ENCODE data around the gene TIGIT.
"Not testable (repeated sequence)": the region's sequence is repeated elsewhere in the genome, so short reads cannot be mapped to it uniquely, and the experiment has no call there.

DNA sequence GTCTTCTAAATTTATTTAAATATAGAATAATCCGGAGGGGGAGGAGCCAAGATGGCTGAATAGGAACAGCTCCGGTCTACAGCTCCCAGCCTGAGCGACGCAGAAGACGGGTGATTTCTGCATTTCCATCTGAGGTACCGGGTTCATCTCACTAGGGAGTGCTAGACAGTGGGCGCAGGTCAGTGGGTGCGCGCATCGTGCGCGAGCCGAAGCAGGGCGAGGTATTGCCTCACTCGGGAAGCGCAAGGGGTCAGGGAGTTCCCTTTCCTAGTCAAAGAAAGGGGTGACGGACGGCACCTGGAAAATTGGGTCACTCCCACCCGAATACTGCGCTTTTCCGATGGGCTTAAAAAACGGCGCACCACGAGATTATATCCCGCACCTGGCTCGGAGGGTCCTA, 17.0 kb upstream of the TIGIT start:
- not testable (repeated sequence) for TF ChIP-seq HDAC2 (CRISPR knock-in tag; IDR thresholded peaks at IDR 0.05); MEIS1 (CRISPR knock-in tag; IDR thresholded peaks at IDR 0.05; ENCODE audit: borderline replicate concordance)

Data from HepG2 (cell line).